OCI-LY7 (cell line): ENCODE data around the gene RAB7A. TPM values are rescaled to one million over a fixed set of nuclear protein-coding genes. Genes with fewer than 3 reads are reported as not detected.
"Not testable (repeated sequence)": the region's sequence is repeated elsewhere in the genome, so short reads cannot be mapped to it uniquely, and the experiment has no call there.

ENCODE experiments used
- BruUV-seq: library from RNA; stranded (reverse); fragments of 400-500 nt; replicated peaks from 2 replicates; lab custom pipeline; 2021; lab: Mats Ljungman, UMichigan
- CTCF ChIA-PET: fragments of 300-600 bp; sonication (Branson Sonifier 250); formaldehyde crosslinking; loops from one replicate; lab custom pipeline; 2022; ENCODE audit warnings: antibody characterized with exemption; ENCODE audit not compliant: unreplicated experiment; lab: Charles Lee
- POLR2A ChIA-PET: fragments of 300-600 bp; sonication (Branson Sonifier 250); formaldehyde crosslinking; loops from one replicate; lab custom pipeline; 2022; ENCODE audit warnings: antibody characterized with exemption; lab: Charles Lee
- DNase-seq: peaks from one replicate; pipeline ENCODE4 v3.0.0-alpha.2; 2015; ENCODE audit warnings: low spot score
- H2AFZ ChIP-seq: fragments of 200-600 bp; sonication (generic), shearing (Covaris generic); 2 replicates; pipeline ENCODE4 v1.6.1; 2014; ENCODE audit warnings: mild to moderate bottlenecking, antibody characterized with exemption, low read length, moderate library complexity
- H3K27ac ChIP-seq: fragments of 200-600 bp; sonication (generic); 2 replicates; pipeline ENCODE4 v1.5.1; 2014; ENCODE audit warnings: mixed run types, low read depth, mild to moderate bottlenecking, moderate library complexity, low read length, inconsistent platforms; ENCODE audit not compliant: poor library complexity, severe bottlenecking
- H3K36me3 ChIP-seq: fragments of 200-600 bp; sonication (generic); 2 replicates; pipeline ENCODE4 v1.6.1; 2014; ENCODE audit warnings: mild to moderate bottlenecking, antibody characterized with exemption, low read length, moderate library complexity, mixed read lengths; ENCODE audit not compliant: insufficient read depth
- H3K4me1 ChIP-seq: fragments of 200-600 bp; sonication (generic); 2 replicates; pipeline ENCODE4 v1.5.1; 2014; ENCODE audit warnings: mild to moderate bottlenecking, low read length; ENCODE audit not compliant: insufficient read depth, poor library complexity, severe bottlenecking
- H3K4me2 ChIP-seq: fragments of 200-600 bp; sonication (generic); 2 replicates; pipeline ENCODE4 v1.6.1; 2014; ENCODE audit warnings: mild to moderate bottlenecking, low read length
- H3K4me3 ChIP-seq: fragments of 200-600 bp; sonication (generic); 2 replicates; pipeline ENCODE4 v1.5.1; 2014; ENCODE audit warnings: mild to moderate bottlenecking, low read depth, low read length; ENCODE audit not compliant: poor library complexity, severe bottlenecking
- H3K79me2 ChIP-seq: fragments of 200-600 bp; sonication (generic); 2 replicates; pipeline ENCODE4 v1.6.1; 2016; ENCODE audit warnings: low read depth, mild to moderate bottlenecking, low read length, moderate library complexity, mixed read lengths; ENCODE audit not compliant: insufficient read depth
- H3K9me2 ChIP-seq: fragments of 200-600 bp; sonication (generic); 2 replicates; pipeline ENCODE4 v1.6.1; 2016; ENCODE audit warnings: mild to moderate bottlenecking, low read length, mixed read lengths; ENCODE audit not compliant: insufficient read depth
- H3K9me3 ChIP-seq: fragments of 200-600 bp; sonication (generic); 2 replicates; pipeline ENCODE4 v1.6.1; 2014; ENCODE audit warnings: mild to moderate bottlenecking, mixed run types, low read length, mixed read lengths
- H4K20me1 ChIP-seq: fragments of 200-600 bp; sonication (generic); 2 replicates; pipeline ENCODE4 v1.6.1; 2014; ENCODE audit warnings: mild to moderate bottlenecking, antibody characterized with exemption, low read length, moderate library complexity, mixed read lengths; ENCODE audit not compliant: insufficient read depth
- EZH2phosphoT487 ChIP-seq: fragments of 200-600 bp; sonication (generic); IDR thresholded peaks from 2 replicates; pipeline ENCODE4 v1.6.1; 2018; ENCODE audit warnings: low read depth, borderline replicate concordance, mild to moderate bottlenecking, mixed run types, antibody characterized with exemption, low read length, moderate library complexity, mixed read lengths
- intact Hi-C: fragments of 100-400 bp; cut with micrococcal nuclease; formaldehyde crosslinking; loops from one replicate; pipeline ENCODE4 v1.10.0; 2022; ENCODE audit not compliant: unreplicated experiment
- total RNA-seq, 2 experiments: library from RNA; depleted of rRNA in 1 of 2; stranded (reverse); fragments of >200 nt in 1 of 2; shearing (Covaris generic) in 1 of 2; gene quantifications; 2 replicates each; pipeline ENCODE4 v1.2.3, GENCODE V29; 2014 to 2022
- TF ChIP-seq, protein P1 (sequence below): fragments of 200-600 bp; sonication (generic); conservative IDR thresholded peaks from 2 replicates; pipeline ENCODE4 v1.5.1; 2014; ENCODE audit warnings: mild to moderate bottlenecking, antibody characterized with exemption, low read length, moderate library complexity, mixed read lengths

The RAB7A gene
- total RNA-seq, 2 experiments from 2014 or later = 24.5 to 143 TPM

DNA sequence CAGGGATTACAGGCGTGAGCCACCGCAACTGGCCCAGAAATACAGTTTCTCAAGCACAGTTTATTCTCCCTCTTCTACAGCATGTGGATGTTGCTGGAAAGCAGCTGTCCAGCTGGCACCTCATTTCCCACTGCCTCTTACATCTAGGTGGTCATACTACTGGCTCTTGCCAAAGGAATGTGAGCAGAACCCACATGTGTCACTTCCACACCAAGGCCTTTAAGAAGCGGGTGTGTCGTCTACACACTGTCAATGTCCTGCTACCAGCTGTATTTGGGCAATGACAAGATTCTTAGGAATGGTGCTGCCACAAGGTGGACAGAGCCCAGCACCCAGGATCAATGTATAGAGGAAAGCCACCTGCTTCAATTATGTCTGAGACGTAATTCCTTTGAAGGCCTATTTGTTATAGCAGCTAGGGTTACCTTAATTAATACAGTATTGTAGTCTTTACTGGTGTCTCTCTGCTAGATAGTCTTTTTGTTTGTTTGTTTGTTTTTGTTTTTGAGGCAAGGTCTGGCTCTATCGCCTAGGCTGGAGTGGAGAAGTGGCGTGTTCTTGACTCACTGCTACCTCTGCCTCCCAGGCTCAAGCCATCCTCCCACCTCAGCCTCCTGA, 15.1 kb upstream of the RAB7A start:
- Histone ChIP-seq H3K9me2 (no peaks in the 10 kb centered on the region), H2AFZ (no peak overlapping the region), H3K27ac (no peak overlapping the region), H3K4me2 (no peak overlapping the region), H4K20me1 (no peaks in the 10 kb centered on the region), H3K4me3 (no peak overlapping the region), H3K36me3 (no peaks in the 10 kb centered on the region), H3K4me1 (peaks cover 10% of the 10 kb centered on the region), H3K79me2 (no peaks in the 10 kb centered on the region), H3K9me3 (no peaks in the 10 kb centered on the region)
- TF ChIP-seq EZH2phosphoT487 = no peak
- TF ChIP-seq, protein P1, sequence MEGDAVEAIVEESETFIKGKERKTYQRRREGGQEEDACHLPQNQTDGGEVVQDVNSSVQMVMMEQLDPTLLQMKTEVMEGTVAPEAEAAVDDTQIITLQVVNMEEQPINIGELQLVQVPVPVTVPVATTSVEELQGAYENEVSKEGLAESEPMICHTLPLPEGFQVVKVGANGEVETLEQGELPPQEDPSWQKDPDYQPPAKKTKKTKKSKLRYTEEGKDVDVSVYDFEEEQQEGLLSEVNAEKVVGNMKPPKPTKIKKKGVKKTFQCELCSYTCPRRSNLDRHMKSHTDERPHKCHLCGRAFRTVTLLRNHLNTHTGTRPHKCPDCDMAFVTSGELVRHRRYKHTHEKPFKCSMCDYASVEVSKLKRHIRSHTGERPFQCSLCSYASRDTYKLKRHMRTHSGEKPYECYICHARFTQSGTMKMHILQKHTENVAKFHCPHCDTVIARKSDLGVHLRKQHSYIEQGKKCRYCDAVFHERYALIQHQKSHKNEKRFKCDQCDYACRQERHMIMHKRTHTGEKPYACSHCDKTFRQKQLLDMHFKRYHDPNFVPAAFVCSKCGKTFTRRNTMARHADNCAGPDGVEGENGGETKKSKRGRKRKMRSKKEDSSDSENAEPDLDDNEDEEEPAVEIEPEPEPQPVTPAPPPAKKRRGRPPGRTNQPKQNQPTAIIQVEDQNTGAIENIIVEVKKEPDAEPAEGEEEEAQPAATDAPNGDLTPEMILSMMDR = no peak
- POLR2A ChIA-PET = interaction anchor here (0.5 kb wide), 1 partner anchor 241 kb away, joined by 5 read pairs; no protein-coding TSS in a partner anchor
- intact Hi-C loops = no loop called here
- CTCF ChIA-PET = no interaction called here
- no TSS peak for BruUV-seq
- DNase-seq = no peak

DNA sequence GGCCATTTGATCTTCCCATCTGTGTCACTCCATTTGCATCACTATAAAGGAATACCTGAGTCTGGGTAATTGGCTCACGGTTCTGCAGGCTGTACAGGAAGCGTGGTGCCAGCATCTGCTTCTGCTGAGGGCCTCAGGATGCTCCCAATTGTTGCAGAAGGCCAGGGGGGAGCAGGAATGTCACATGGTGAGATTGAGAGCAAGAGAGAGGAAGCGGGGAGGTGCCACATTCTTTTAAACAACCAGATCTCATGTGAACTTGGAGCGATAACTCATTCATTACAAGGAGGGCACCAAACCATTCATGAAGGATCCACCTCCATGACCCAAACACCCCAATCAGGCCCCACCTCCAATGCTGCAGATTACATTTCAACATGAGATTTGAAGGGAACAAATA, 13.1 kb upstream of the RAB7A start:
- H3K79me2 ChIP-seq = no peaks in the 10 kb centered on the region
- H4K20me1 ChIP-seq = no peaks in the 10 kb centered on the region
- DNase-seq = no peak
- H3K27ac ChIP-seq = no peak overlapping the region
- H3K4me2 ChIP-seq = no peak overlapping the region
- ChIA-PET POLR2A (no interaction called here), CTCF (no interaction called here)
- H2AFZ ChIP-seq = no peak overlapping the region
- BruUV-seq = no TSS peak
- no peaks in the 10 kb centered on the region for H3K36me3 ChIP-seq
- H3K9me3 ChIP-seq = no peaks in the 10 kb centered on the region
- H3K9me2 ChIP-seq = no peaks in the 10 kb centered on the region
- no peak overlapping the region for H3K4me3 ChIP-seq
- H3K4me1 ChIP-seq = peaks cover 10% of the 10 kb centered on the region
- intact Hi-C loops = no loop called here
- no peak for TF ChIP-seq EZH2phosphoT487
- TF ChIP-seq, protein P1 = no peak

DNA sequence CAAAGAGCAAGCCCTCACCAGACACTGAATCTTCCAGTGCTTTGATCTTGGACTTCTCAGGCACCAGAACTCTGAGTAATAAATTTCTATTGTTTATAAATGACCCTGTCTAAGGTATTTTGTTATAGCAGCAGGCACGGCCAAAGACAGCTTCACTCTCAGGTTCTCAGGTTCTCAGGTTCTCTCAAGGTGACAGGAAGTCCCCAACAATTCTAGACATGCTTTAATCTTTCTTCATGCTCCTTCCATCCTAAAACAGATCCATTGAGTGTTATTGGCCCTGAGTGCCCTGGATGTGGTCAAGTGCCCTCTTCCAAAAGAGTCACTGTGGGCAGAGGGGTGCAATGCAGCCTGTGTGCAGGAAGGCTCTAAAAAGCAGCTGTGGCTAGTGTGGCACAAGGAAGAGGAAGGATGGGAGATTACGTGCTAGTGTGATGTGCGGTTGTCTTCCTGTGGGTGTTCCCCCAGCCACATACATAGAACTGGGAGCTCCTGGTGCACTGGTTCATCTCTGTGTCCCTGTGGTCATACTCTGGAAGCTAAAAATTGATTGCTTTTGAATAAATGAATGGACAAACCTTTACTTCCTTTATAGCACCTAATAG, 11.0 kb upstream of the RAB7A start:
- Histone ChIP-seq H3K79me2 (no peaks in the 10 kb centered on the region), H2AFZ (peak overlapping the region; percentile 53), H4K20me1 (no peaks in the 10 kb centered on the region), H3K4me1 (peaks cover 10% of the 10 kb centered on the region), H3K4me2 (no peak overlapping the region; the same call in 1 of the 2 replicates), H3K36me3 (no peaks in the 10 kb centered on the region), H3K9me3 (no peaks in the 10 kb centered on the region), H3K4me3 (no peak overlapping the region), H3K27ac (no peak overlapping the region), H3K9me2 (no peaks in the 10 kb centered on the region)
- ChIA-PET CTCF (no interaction called here), POLR2A (interaction anchor here (0.5 to 1.3 kb wide), 4 partner anchors 9 to 519 kb away, joined by 3 to 7 read pairs (median 3); no protein-coding TSS in a partner anchor)
- peak; percentile 39 for DNase-seq
- no TSS peak for BruUV-seq
- no peak for TF ChIP-seq EZH2phosphoT487
- TF ChIP-seq, protein P1 = no peak
- intact Hi-C loops = no loop called here

DNA sequence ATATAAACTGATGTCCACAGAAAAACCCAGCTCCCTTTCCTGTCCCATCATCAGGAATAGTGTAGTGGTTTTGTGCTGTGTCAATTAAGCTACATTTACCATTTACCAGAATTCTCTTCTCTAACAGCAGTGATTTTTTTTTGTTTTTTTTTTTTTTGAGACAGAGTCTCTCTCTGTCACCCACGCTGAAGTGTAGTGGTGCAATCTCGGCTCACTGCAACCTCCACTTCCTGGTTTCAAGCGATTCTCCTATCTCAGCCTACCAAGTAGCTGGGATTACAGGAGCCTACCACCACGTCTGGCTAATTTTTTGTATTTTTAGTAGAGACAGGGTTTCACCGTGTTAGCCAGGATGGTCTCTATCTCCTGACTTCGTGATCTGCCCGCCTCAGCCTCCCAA, 7.1 kb upstream of the RAB7A start:
- H3K4me2 ChIP-seq, H3K4me1 ChIP-seq, H3K4me3 ChIP-seq, H3K9me2 ChIP-seq, H2AFZ ChIP-seq, intact Hi-C loops, CTCF ChIA-PET, H3K36me3 ChIP-seq, DNase-seq, H3K79me2 ChIP-seq, H4K20me1 ChIP-seq, BruUV-seq, H3K27ac ChIP-seq, H3K9me3 ChIP-seq: not testable (repeated sequence)
- POLR2A ChIA-PET = interaction anchor here (0.5 to 0.7 kb wide), 2 partner anchors 29 to 290 kb away, joined by 3 to 4 read pairs; no protein-coding TSS in a partner anchor
